HG02852 (cell line): ENCODE results near the gene POC1A.

Experiments used
- ATAC-seq: cut with Tn5 transposase; IDR thresholded peaks from one replicate; pipeline ENCODE4 v1.9.1; 2021; ENCODE audit warnings: mild to moderate bottlenecking, moderate library complexity; ENCODE audit not compliant: unreplicated experiment

The POC1A gene

DNA sequence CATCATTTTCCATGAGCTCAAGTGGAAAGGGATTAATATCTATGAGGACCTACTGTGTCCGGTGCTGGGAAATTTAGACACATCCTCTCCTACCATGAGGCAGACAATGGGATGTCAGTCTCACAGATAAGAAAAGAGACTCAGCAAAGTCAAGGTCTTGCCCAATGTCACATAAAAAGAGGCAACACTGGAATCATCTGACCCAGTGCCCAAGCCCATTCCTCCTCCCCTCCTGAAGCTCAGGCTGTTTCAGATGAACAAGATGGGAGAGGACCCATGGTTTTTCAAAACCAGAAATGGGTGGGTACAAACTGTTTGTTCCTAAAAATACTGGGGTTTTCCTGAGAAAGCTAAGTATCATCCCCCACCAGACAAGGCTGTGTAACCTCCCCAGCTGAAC lies 22.2 kb downstream of the POC1A start:
- ATAC-seq = no peak

DNA sequence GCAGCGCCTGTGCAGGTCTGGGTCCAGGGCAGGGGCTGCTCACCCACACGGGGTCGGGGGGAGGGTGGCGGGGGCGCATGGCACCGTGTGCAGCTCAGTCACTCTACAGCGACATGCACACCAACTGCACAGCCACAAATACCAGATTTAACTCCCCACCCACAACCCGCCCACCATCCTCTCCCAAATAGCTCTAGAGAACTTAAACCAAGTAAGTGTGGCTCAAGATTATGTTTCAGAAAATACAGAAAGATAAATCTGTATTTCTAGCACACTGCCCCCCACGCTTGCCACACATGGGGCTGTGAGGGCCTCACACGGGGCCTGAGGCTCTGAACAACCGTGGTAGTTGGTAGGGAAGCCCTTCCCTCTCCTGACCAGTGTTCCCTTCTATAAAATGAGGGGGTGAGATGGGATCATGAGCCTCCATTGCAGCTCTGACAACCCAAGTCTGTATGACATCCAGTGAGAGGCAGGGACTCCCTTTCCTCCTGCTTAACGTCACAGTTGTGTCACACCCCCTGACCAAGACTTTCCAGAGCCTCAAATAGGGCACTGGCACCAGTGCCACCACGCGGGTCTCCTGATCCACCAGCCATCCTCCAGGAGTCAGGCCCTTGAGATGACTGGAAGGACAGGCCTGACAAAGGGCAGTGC lies 23.1 kb downstream of the POC1A start:
- ATAC-seq = no peak

DNA sequence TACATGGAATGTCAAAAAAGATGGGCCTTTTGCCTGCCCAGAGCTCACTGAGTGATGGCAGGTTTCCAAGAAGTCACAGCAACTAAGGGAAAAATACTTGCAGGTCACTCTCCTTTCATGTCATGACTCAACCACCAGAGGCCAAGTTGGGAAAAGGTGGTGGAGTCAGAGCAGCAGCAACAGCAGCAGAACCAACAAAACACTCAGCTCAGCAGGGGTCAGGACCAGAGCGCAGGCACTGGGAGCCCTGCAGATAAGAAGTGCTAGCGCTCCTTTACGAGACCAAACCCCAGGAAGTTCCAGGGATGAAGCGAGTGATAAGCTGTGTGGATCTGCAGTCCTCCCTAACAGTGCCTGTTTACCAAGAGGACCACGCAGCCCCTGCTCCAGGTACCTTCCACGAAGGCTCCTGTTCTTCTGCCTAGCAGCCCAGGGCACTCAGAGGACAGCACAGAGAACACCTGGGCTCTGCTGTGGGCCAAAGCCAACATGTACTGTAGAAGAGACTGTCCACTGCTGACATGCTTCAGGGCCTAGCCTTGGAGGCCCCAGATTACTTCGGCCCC lies 26.0 kb downstream of the POC1A start:
- no peak for ATAC-seq

DNA sequence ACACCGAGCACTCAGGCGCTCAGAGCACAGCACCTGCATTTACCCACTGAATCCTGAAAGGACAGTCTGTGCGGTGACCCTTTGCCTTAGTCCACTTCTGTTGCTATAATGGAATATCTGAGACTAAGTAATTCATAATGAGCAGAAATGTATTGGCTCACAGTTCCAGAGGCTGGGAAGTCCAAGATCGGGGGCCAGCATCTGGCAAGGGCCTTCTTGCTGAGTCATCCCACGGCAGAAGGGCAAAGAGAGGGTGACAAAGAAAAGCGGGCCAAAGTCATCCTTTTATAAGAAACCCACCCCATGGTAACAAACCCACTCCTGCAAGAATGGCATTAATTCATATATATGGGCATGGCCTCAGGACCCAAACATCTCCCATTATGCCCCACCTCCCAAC lies 27.7 kb downstream of the POC1A start:
- ATAC-seq = no peak

DNA sequence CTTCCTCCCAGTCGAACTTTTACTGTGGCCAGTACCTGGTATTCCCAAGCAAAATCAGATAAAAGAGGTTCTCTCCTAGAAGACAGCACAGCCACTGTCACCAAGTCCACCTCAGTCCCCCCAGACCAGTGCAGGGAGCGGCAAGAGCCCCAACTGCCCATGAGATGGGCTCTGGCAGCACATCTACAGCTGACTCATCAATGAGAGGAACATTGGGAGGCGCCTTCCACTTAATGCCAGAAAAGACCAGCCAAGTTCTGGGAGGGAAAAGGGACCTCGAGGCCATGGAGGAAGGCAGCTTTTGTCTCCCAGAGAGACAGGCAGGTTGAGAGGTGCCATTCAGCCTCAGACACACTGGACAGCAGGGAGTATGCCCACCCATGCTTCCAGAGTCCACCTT lies 28.2 kb downstream of the POC1A start:
- ATAC-seq = no peak

DNA sequence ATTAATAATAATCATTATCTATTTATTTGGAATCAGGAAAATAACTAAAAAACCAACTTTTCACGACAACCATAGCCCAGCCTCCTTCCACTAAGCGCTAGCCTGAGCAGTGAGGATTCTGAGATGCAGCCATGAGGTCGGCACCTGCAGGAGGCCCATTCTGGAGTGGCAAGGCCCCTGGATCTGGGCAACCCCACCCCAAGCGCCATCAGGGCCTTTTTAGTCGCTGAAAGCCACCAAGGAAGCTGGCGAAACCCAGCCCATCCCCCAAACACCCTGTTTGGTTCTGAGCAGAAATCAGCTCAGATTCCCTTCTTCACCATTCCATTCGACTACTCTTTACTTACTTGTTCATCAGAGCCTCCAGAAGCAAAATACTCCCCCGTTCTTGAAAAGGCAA lies 29.5 kb downstream of the POC1A start:
- no peak for ATAC-seq

DNA sequence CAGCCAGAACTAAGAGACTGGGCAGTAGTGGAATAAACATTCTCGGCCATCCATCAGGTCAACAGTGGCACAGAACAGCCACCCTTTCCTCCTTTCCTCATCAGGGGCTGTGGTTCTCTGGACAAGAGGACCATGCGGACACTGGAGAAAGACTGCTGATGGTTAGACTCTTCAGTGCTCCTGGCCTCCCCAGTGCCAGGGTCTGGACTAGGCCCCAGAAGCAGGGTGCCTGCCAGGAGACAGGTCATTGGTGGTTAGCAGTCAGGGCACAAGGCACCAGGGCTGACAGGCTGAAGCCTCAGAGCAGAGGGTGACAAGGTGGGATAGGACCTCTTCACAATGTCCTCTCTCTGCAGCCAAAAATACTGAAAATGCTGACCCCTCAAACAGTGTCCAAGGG lies 30.1 kb downstream of the POC1A start:
- no peak for ATAC-seq

DNA sequence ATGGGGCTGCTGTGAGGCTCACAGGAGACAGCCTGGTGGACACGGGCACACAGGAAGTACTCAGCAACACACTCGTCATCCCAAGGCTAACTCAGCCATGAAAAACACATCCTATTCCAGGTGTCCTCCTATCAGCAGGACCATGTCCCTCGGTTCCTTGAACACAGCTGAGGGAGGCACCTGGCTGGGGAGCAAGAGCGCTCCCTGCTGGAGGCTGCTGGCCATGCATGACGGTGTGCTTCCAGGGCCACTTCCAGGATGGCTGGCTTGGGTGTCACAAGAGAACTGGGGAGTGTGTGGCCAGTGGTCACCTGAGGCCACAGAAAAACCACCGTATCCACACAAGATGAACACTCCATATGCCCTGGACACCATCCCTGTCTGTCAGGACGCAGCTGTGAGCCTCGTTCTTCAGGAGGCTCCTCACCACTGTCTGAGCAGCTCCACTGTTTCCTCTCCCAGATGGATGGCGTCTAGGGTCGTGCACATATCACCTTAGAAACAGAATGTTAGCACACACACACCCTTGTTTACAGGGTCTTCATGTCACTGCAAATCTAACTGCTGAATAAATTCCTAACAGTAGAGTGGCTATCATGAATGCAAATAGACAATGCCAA lies 31.0 kb downstream of the POC1A start:
- no peak for ATAC-seq

DNA sequence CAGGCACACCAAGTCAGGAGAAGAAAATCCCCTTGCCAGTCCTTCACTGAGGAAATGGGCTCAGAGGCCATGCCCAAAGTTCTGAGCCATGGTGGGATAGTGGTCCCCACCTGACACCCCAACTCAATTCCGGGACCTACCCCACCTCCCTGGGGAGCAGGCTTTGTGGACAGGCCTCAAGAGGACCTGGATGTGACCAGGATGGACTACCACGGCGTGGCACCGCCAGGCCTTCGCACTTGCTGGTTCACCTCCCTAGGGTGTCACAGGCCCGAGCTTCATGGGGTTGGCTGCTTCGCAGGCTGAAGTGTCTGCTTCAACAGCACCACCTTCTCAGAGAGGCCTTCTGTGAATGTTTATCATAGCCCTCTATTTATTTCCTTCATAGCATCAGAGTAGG lies 31.7 kb downstream of the POC1A start:
- ATAC-seq = no peak

DNA sequence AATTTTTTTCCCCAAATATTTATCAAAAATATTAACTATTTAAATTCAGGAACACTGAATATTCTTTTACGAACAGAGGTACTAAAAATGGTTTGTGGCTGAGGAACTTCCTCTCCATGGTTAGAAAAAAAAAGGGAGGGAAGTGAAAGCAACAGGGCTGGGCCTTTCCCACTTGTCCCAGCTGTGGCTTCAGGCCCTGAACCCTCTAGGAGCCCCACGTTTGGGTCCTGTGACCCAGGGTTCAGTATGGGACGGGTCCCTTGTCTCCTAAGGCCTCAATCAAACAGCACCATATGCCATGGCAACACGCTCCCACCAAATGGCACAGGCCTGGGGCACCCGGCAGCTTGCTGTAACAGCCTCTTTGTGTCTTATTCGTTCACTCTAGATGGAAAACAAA lies 32.4 kb downstream of the POC1A start:
- ATAC-seq = no peak

DNA sequence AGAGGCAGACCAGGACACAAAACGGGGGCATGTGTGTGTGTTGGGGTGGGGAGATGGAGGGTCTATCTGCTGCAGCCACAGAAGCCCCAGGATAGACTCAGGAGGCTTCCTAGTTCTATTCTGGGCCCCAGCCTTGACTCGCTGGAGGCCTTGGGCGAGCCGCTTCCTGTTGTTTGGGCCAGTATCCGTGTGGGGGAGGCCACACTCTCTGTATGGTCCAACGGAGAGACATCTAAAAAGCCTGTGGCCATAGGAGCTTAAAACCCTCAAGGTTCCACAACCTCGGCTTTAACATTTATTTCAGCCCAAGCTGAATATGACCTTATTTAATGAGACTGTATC lies 32.8 kb downstream of the POC1A start:
- ATAC-seq = peak; percentile 58

DNA sequence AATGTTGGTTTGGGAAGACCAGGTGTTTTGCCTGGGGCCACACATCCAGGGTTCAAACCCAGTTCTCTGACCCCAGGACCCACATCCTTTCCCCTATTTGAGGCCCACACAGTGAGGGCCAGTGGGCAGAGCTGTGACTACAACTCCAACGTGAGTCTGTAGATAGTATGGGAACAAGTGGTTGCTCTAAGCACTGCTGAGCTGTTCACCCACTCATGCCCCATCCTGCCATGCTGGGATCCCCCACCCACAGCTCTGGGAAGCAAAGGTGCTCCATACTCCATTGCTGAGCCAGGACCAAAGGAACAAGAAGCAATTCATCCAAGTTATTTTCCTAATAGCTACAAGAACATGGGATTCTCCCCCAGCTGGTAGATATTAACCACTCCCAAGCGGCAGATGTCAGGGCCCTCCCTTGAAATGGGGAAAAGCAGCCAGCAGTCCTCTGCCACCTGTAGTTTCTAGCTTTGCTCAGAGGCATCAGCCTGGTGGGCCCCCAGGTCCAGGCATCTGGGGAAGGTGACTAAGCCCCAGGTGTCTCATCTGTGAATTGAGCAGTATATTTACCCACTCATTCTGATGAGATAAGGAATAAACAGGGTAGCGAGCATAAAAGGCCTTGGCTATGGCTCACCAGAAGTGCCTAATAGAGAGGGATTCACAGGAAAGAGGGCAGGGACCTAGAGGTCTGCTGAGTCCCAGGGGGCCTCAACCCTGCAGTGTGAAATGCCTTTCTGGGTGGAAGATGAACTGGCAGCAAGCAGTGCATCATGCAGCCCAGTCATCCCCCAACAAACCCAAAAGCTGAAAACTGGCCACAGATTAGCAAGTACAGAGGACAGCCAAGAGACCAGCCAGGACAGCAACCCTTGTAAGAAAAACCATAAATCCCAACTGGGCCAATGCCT lies 33.4 kb downstream of the POC1A start:
- ATAC-seq = peak; percentile 8

DNA sequence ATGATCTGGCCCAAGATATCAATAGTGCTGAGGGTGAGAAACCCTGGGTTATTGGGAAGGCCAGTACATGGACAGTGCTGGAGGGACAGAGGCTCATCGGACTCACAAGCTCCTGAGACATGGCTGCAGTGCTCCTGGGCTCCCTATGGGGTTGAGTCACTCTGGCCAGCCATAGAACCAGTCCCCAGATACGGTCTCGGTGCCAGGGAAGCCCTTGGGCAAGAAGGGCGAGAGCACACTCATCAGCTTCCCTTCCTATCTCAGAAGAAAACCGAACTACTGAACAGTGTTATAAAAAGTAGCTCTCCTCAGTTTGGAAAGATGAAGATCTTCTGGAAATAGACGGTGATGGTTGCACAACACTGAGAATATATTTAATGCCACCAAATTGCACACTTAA lies 34.4 kb downstream of the POC1A start:
- no peak for ATAC-seq

DNA sequence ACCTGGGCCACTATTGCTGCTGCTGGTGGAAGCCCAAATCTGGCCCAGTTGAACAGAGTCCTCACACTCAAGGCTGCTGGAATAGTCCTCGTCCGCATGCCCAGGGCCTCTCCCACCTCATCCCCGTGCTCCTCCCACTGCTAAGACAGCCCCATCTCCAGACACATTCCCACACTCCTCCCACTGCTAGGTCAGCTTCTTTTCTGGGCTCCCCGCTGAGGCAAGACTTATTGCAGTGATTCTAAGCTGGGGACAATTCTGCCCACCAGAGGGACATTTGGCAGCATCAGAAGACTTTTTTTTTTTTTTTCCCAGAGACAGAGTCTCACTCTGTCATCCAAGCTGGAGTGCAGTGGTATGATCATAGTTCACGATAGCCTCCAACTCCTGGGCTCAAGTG lies 35.1 kb downstream of the POC1A start:
- no peak for ATAC-seq

DNA sequence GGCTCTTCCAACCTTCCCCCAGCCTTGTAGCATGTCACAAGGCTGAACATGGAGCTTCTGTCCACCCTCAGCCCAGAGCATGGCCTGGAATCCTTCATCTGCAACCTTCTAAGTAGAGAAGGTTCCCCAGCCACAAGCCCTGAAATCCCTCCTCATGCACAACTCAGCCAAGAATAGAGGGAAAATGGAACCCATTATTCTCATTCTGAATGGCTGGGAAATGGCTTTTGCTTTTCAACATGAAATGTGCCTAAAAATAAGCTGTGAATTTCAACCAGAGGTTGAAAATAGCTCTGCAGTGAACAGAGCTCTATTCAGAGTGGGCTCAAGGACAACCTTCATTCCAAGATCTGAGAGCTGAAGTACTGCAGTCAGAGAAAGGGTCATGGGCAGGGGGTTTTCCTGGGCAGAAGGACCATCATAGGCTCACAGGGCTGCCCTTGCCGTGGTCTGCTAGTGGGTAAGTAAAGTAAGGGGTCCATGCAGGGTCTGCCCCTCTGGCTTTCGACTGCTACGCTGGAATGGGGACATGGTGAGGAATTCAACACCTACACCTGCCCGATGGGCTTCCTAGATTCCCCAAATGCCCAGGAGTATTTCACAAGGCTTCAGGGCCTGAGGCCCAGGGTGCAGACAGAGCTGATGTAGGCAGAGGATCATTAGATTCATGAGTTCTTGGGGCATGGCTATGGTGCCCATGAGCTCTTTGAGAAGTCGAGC lies 35.9 kb downstream of the POC1A start:
- no peak for ATAC-seq

DNA sequence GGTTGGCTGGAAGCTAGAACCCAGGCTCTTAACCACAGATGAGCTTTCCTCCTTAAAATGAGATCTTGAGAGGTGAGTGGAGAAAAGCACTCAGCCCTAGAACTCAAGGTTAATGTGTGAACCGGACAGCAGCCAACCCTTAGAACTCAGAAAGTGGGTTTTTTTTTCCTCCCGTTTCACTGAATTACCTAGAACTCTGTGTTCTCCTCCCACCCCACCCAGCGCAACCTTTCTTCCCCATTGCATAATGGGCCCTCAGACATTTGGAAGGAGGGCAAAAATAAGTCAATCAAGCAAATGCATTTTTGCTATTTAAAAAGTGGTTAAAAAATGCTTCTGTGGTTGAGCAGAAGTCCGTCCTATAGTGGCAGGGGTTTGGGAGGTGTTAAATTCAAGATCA lies 36.7 kb downstream of the POC1A start:
- no peak for ATAC-seq

DNA sequence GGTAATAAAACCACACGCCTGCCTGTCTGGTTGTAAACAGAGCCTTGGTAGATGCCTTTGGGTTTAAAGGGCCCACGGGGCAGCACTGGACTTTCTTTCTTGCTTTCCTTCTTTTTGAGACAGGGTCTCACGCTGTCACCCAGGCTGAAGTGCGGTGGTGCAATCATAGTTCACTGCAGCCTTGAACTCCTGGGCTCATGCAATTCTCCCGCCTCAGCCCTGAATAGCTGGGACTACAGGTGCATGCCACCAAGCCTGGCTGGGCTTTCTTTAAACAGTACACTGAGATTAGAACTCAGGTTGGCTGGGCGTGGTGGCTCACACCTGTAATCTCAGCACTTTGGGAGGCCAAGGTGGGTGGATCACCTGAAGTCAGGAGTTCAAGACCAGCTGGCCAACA lies 42.2 kb downstream of the POC1A start:
- no peak for ATAC-seq

DNA sequence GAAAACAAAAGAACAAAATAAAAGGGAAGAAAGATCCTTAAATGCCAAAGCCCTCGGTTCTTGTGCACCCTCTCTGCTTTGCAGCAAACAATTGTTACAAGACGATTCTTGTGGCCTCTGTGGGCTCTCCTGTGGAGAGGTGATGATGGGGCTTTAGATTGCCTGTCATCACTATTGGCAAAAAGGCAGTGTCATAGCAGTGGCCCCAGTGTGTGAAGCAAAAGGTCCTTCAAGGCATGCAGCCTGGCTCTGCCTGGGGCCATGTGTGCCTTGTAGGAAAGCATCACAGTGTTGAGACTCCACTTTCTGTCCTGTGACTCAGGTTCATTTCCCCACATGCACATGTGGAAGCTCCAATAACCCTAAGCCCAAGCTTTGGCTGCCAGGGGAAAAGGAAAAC lies 43.7 kb downstream of the POC1A start:
- ATAC-seq = no peak

DNA sequence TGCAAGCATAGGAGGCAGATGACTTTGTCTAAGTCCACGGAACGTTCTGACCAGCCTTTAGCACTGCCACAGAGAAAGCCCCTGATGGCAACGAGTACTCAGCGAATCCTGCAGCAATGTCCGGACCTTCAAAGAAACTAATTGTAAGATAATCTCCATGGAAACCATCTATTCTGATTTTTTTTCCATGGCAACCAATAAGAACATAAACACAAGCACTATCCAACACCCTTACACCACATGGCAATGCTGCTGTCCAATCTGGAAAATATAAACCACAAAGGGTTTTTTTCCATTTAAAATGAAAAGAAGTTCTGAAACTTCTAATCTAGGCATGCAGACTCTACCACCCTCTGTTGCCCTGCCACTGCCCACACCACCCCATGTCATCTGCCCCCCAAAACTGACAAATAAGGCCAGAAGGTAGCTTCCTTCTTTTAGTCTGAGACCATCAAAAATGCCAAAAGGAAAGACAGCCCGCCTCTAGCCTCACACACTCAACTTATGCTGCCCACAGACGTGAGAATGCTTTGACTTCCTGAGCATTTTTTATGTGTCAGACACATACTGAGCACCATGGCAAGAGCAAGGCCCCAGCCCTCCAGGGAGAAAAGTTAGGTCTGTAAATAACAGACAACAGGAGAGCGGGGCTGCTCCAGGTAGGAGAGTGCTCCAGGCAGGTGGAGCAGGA lies 44.5 kb downstream of the POC1A start:
- ATAC-seq = no peak
